Parathyroid adenoma (tissue), 2 donors: Measurements from ENCODE around the gene SURF4.

ENCODE experiments used
- H2AFZ ChIP-seq: fragments of 300-600 bp; sonication (generic); one replicate; pipeline ENCODE4 v1.7.0; 2017; ENCODE audit warnings: antibody characterized with exemption, mild to moderate bottlenecking
- H3K27ac ChIP-seq: fragments of 300-600 bp; sonication (generic); one replicate; pipeline ENCODE4 v1.7.0; 2017
- H3K27me3 ChIP-seq: fragments of 300-600 bp; sonication (generic); one replicate; pipeline ENCODE4 v1.7.0; 2017; ENCODE audit warnings: low read length; ENCODE audit not compliant: control insufficient read depth, insufficient read depth
- H3K36me3 ChIP-seq: fragments of 300-600 bp; sonication (generic); one replicate; pipeline ENCODE4 v1.7.0; 2017; ENCODE audit warnings: low read length; ENCODE audit not compliant: control insufficient read depth, insufficient read depth
- H3K4me1 ChIP-seq: fragments of 300-600 bp; sonication (generic); one replicate; pipeline ENCODE4 v1.7.0; 2017; ENCODE audit warnings: control low read depth
- H3K4me2 ChIP-seq: fragments of 300-600 bp; sonication (generic); one replicate; pipeline ENCODE4 v1.7.0; 2017; ENCODE audit warnings: low read length
- H3K4me3 ChIP-seq: fragments of 300-600 bp; sonication (generic); one replicate; pipeline ENCODE4 v1.7.0; 2017; ENCODE audit warnings: low read depth, low read length
- H3K79me2 ChIP-seq: fragments of 300-600 bp; sonication (generic); one replicate; pipeline ENCODE4 v1.7.0; 2017; ENCODE audit warnings: control low read depth
- H3K9ac ChIP-seq: fragments of 300-600 bp; sonication (generic); one replicate; pipeline ENCODE4 v1.7.0; 2017; ENCODE audit warnings: mild to moderate bottlenecking
- H3K9me3 ChIP-seq: fragments of 300-600 bp; sonication (generic); one replicate; pipeline ENCODE4 v1.7.0; 2017; ENCODE audit warnings: low read length; ENCODE audit not compliant: control insufficient read depth
- TF ChIP-seq, protein P1 (sequence below): fragments of 300-600 bp; sonication (generic); IDR thresholded peaks from one replicate; pipeline ENCODE4 v1.7.0; 2017; ENCODE audit warnings: antibody characterized with exemption, mild to moderate bottlenecking
- donor health status: primary hyperparathyroidism.

SURF4 gene

GRCh38 chr9:133351526-133351907, 24.3 kb downstream of the SURF4 start:
- Histone ChIP-seq H3K4me2 (no peak overlapping the region), H3K9ac (no peak overlapping the region), H3K36me3 (no peaks in the 10 kb centered on the region), H3K9me3 (no peaks in the 10 kb centered on the region), H2AFZ (no peak overlapping the region), H3K4me3 (no peak overlapping the region), H3K79me2 (no peaks in the 10 kb centered on the region), H3K4me1 (peaks cover 3% of the 10 kb centered on the region), H3K27me3 (no peaks in the 10 kb centered on the region), H3K27ac (no peak overlapping the region)
- TF ChIP-seq, protein P1, sequence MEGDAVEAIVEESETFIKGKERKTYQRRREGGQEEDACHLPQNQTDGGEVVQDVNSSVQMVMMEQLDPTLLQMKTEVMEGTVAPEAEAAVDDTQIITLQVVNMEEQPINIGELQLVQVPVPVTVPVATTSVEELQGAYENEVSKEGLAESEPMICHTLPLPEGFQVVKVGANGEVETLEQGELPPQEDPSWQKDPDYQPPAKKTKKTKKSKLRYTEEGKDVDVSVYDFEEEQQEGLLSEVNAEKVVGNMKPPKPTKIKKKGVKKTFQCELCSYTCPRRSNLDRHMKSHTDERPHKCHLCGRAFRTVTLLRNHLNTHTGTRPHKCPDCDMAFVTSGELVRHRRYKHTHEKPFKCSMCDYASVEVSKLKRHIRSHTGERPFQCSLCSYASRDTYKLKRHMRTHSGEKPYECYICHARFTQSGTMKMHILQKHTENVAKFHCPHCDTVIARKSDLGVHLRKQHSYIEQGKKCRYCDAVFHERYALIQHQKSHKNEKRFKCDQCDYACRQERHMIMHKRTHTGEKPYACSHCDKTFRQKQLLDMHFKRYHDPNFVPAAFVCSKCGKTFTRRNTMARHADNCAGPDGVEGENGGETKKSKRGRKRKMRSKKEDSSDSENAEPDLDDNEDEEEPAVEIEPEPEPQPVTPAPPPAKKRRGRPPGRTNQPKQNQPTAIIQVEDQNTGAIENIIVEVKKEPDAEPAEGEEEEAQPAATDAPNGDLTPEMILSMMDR = no peak

DNA sequence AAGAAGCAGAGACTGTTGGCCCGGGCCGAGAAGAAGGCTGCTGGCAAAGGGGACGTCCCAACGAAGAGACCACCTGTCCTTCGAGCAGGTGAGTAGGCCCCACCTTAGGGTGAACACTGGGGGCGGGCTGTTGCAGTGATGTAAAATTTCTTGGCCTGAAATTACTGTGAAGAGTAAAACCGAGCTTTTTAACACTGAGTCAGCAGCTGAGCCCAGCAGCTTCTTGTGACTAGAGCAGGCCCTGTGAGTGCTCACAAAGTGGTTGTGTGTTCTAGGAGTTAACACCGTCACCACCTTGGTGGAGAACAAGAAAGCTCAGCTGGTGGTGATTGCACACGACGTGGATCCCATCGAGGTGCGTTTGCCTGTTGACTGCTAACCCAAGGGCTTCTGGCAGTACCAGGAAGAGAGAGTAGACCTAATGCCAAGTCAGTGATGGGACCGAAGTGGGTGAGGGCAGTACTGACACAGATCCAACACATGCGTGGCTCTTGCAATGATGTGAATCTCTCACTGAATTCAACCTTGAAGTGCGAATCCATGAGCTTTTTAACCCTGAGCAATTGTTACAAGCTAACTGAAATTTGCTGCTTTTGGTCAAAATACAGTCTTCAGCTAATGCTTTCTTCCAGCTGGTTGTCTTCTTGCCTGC, 25.8 kb downstream of the SURF4 start:
- TF ChIP-seq, protein P1 = no peak
- H3K9me3 ChIP-seq = no peaks in the 10 kb centered on the region
- no peaks in the 10 kb centered on the region for H3K36me3 ChIP-seq
- no peak overlapping the region for H3K4me3 ChIP-seq
- no peaks in the 10 kb centered on the region for H3K27me3 ChIP-seq
- H3K79me2 ChIP-seq = no peaks in the 10 kb centered on the region
- H3K4me1 ChIP-seq = peaks cover 3% of the 10 kb centered on the region
- H3K4me2 ChIP-seq = no peak overlapping the region
- H2AFZ ChIP-seq = no peak overlapping the region
- no peak overlapping the region for H3K27ac ChIP-seq
- no peak overlapping the region for H3K9ac ChIP-seq

DNA sequence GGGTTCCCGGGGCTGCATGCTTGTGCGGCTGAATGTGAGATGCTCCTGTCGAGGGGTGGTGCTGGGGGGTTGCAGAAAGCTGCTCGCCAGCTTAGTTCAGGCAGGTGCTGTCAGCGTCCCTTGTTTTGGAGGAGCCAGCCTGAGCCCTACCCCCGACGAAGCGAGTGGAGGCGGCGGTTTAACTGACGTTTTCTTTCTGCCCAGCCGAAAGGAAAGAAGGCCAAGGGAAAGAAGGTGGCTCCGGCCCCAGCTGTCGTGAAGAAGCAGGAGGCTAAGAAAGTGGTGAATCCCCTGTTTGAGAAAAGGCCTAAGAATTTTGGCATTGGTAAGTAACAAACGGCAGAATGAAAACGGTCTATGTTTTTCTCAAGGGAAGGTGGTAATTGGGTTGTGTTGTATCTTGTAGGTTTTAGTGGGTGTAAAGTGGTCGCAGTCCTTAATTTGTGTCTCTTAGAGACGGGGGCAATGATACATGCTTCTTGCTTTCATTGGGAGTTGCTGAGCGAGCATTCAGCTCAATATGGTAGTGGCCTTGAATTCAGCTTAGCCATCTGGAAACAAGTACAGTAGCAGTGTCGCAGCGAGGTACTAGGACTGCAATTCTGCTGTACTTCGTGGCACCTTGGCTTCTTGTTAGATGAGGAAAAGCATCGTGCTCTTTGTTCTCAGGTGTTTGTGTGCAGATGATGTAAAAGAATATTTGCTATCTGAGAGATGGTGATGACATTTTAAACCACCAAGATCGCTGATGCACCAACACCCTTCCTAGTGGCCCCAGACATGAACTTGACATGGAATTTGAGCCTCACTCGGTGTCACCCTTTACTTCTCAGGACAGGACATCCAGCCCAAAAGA, 26.9 kb downstream of the SURF4 start:
- no peaks in the 10 kb centered on the region for H3K9me3 ChIP-seq
- peaks cover 3% of the 10 kb centered on the region for H3K4me1 ChIP-seq
- peak overlapping the region; percentile 84 for H3K9ac ChIP-seq
- H3K27me3 ChIP-seq = no peaks in the 10 kb centered on the region
- peak overlapping the region; percentile 91 for H3K4me2 ChIP-seq
- no peaks in the 10 kb centered on the region for H3K79me2 ChIP-seq
- H2AFZ ChIP-seq = no peak overlapping the region
- no peaks in the 10 kb centered on the region for H3K36me3 ChIP-seq
- TF ChIP-seq, protein P1 = no peak
- peak overlapping the region; percentile 77 for H3K4me3 ChIP-seq
- H3K27ac ChIP-seq = peak overlapping the region; percentile 88

- peak within 1 kb of the TSS; percentile 84 for H3K9ac ChIP-seq
- H3K4me3 ChIP-seq = peak within 1 kb of the TSS; percentile 77
- peaks cover 3% of the 10 kb centered on the region for H3K4me1 ChIP-seq
- H2AFZ ChIP-seq = peak within 1 kb of the TSS; percentile 93
- H3K36me3 ChIP-seq = no peaks in the 10 kb centered on the region
- no peaks in the 10 kb centered on the region for H3K9me3 ChIP-seq
- H3K4me2 ChIP-seq = peak within 1 kb of the TSS; percentile 91
- H3K27me3 ChIP-seq = no peaks in the 10 kb centered on the region
- TF ChIP-seq, protein P1 = no peak
- H3K79me2 ChIP-seq = no peaks in the 10 kb centered on the region
- peak within 1 kb of the TSS; percentile 88 for H3K27ac ChIP-seq
Measured at GRCh38 chr9:133347985-133348717, 27.7 kb downstream of the SURF4 start, which contains the start of the genes MED22 and RPL7A. Gene MED22, minus strand, starts transcription at chr9:133348131. Its CDS starts 1,469 bp downstream, at chr9:133346662. Gene RPL7A, plus strand, starts transcription at chr9:133348218. Its CDS starts 26 bp downstream, at chr9:133348244.
